ENCODE data around the gene RSRC1.

GRCh38 chr3:158165141-158165655 is 55.3 kb downstream of the RSRC1 start:
- TF ChIP-seq POLR2AphosphoS5 (IDR thresholded peaks at IDR 0.05; ENCODE audit: low read depth, low read length): no peak
- no peak for TF ChIP-seq TAF1 (IDR thresholded peaks at IDR 0.05; ENCODE audit: low read depth, low read length)
- no peak for TF ChIP-seq POU2F2 (IDR thresholded peaks at IDR 0.05; ENCODE audit: low read depth, low read length)
- no peak for TF ChIP-seq POLR2A (IDR thresholded peaks at IDR 0.05; ENCODE audit: low read depth, low read length)
- TF ChIP-seq SPI1 (IDR thresholded peaks at IDR 0.05; ENCODE audit: low read depth, low read length): no peak
